HG03103 (cell line): ENCODE results near the gene RUFY2.

ENCODE experiments used
- ATAC-seq: cut with Tn5 transposase; IDR thresholded peaks from one replicate; pipeline ENCODE4 v1.9.1; 2021; ENCODE audit warnings: low read depth; ENCODE audit not compliant: unreplicated experiment

RUFY2 gene

GRCh38 chr10:68364101-68364886, 42.8 kb downstream of the RUFY2 start:
- no peak for ATAC-seq

GRCh38 chr10:68362590-68362989, 44.5 kb downstream of the RUFY2 start:
- no peak for ATAC-seq

- no peak for ATAC-seq
Observed at GRCh38 chr10:68359189-68359588, 47.9 kb downstream of the RUFY2 start.

GRCh38 chr10:68353537-68353936, 53.5 kb downstream of the RUFY2 start:
- ATAC-seq = no peak

GRCh38 chr10:68348265-68348741, 58.8 kb downstream of the RUFY2 start:
- ATAC-seq = peak; percentile 64

- ATAC-seq = no peak
Observed at GRCh38 chr10:68346774-68347173, 60.3 kb downstream of the RUFY2 start.

GRCh38 chr10:68345621-68346020, 61.5 kb downstream of the RUFY2 start:
- ATAC-seq = no peak

- ATAC-seq = no peak
Observed at GRCh38 chr10:68342909-68343516, 64.1 kb downstream of the RUFY2 start.

GRCh38 chr10:68340358-68341080, 66.6 kb downstream of the RUFY2 start:
- ATAC-seq = no peak

- ATAC-seq = no peak
Observed at GRCh38 chr10:68336754-68337351, 70.2 kb downstream of the RUFY2 start.

- no peak for ATAC-seq
Observed at GRCh38 chr10:68334672-68335467, 72.2 kb downstream of the RUFY2 start.

GRCh38 chr10:68333440-68334431, 73.3 kb downstream of the RUFY2 start:
- no peak for ATAC-seq

- no peak for ATAC-seq
Observed at GRCh38 chr10:68333058-68333395, 74.0 kb downstream of the RUFY2 start.

GRCh38 chr10:68332259-68333057, 74.6 kb downstream of the RUFY2 start, which contains the start of gene PBLD:
PBLD (minus strand) TSS chr10:68332928; CDS start chr10:68306844, 26,084 bp downstream.
- peak; percentile 20 for ATAC-seq

- ATAC-seq = peak; percentile 74
Observed at GRCh38 chr10:68331455-68332258, 75.4 kb downstream of the RUFY2 start, which contains the start of gene HNRNPH3. HNRNPH3 (plus strand) TSS chr10:68332064; CDS start chr10:68337222, 5,158 bp downstream.

GRCh38 chr10:68330852-68331454, 76.1 kb downstream of the RUFY2 start:
- no peak for ATAC-seq

GRCh38 chr10:68329506-68329861, 77.6 kb downstream of the RUFY2 start:
- no peak for ATAC-seq
